Loucy (cell line): ENCODE data around the gene TMEM9.

ENCODE experiments used
- CTCF ChIP-seq: fragments of 200-600 bp; sonication (generic); conservative IDR thresholded peaks from 2 replicates; pipeline ENCODE4 v1.5.1; 2014; ENCODE audit warnings: mild to moderate bottlenecking, antibody characterized with exemption, low read length
- EZH2phosphoT487 ChIP-seq: fragments of 200-600 bp; IDR thresholded peaks from 2 replicates; pipeline ENCODE4 v1.6.1; 2018; ENCODE audit warnings: antibody characterized with exemption, mild to moderate bottlenecking, moderate library complexity, borderline replicate concordance

GRCh38 chr1:201178718-201179117 is 24.4 kb upstream of the TMEM9 start:
- TF ChIP-seq CTCF (no peak), EZH2phosphoT487 (no peak)
